BJ (cell line): Measurements from ENCODE around the gene ADARB2. TPM values are rescaled to one million over a fixed set of nuclear protein-coding genes. Genes with fewer than 3 reads are reported as not detected.

Source experiments
- CTCF ChIA-PET: fragments of 350-600 bp; formaldehyde crosslinking; extraction: SDS; loops from one replicate; lab custom pipeline; 2021; ENCODE audit warnings: antibody characterized with exemption, inconsistent platforms; lab: Yijun Ruan, JAX
- POLR2A ChIA-PET: fragments of 300-600 bp; sonication (Branson Sonifier 250); formaldehyde crosslinking; extraction: SDS; loops from one replicate; lab custom pipeline; 2021; ENCODE audit warnings: antibody characterized with exemption; lab: Charles Lee
- DNase-seq: peaks from one replicate; pipeline ENCODE4 v3.0.0-alpha.2; 2011; ENCODE audit warnings: low read depth
- H3K27me3 ChIP-seq: 2 replicates; pipeline ENCODE4 v1.6.0; 2011; ENCODE audit warnings: low read length; ENCODE audit not compliant: control insufficient read depth, insufficient read depth
- H3K36me3 ChIP-seq: 2 replicates; pipeline ENCODE4 v1.5.1; 2011; ENCODE audit warnings: low read length; ENCODE audit not compliant: control insufficient read depth, insufficient read depth
- H3K4me3 ChIP-seq: 2 replicates; pipeline ENCODE4 v1.5.1; 2011; ENCODE audit warnings: low read depth, mild to moderate bottlenecking, control low read depth, low read length
- polyA plus RNA-seq: library from polyadenylated mRNA; depleted of rRNA; stranded (reverse); fragments of >200 nt; gene quantifications from 2 replicates; pipeline ENCODE4 v1.2.3, GENCODE V29; 2011
- TF ChIP-seq, protein P1 (sequence below): IDR thresholded peaks from 2 replicates; pipeline ENCODE4 v1.5.1; 2011; ENCODE audit warnings: low read depth, mild to moderate bottlenecking, control low read depth, inconsistent platforms, low read length, moderate library complexity; ENCODE audit not compliant: insufficient read depth

The ADARB2 gene
- polyA plus RNA-seq, 1 experiment: not detected

DNA sequence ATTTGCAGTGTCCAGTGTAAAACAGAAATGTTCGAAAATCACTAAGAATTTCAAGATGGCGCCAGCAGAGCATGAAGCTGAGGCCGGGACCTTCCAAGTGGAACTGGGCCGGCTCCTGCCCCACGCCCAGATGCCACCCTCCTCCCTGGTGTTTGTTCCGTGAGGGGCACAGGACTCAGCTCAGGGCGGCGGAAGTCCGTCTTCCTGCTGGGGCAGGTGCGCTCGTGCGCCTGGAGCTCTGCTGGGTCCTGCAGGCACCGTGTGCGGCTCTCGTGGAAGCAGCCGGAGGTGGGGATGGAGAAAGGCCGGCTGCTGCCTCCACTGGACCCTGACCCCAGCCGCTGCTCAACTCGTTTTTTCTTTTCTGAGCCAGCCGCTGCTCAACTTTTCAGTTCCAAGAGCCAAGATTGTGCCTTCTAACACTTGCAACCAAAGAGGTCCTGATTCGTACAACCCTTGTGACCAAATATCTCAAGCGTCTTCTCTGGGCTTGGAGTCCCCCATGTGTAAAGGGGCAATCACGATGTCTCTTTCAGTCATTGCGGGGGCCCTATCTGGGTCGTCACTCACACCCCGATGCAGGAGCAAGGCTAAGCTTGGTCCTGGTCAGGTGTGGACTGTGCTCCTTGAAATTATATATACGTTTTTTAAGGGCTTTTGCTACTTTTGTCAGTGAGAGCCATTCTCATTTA, 334.4 kb downstream of the ADARB2 start:
- CTCF ChIA-PET: interaction anchor here (1.5 kb wide), 1 partner anchor 9 kb away, joined by 4 read pairs; no protein-coding TSS in a partner anchor
- Histone ChIP-seq H3K36me3 (no peaks in the 10 kb centered on the region), H3K4me3 (no peak overlapping the region), H3K27me3 (no peaks in the 10 kb centered on the region)
- DNase-seq: no peak
- TF ChIP-seq, protein P1, sequence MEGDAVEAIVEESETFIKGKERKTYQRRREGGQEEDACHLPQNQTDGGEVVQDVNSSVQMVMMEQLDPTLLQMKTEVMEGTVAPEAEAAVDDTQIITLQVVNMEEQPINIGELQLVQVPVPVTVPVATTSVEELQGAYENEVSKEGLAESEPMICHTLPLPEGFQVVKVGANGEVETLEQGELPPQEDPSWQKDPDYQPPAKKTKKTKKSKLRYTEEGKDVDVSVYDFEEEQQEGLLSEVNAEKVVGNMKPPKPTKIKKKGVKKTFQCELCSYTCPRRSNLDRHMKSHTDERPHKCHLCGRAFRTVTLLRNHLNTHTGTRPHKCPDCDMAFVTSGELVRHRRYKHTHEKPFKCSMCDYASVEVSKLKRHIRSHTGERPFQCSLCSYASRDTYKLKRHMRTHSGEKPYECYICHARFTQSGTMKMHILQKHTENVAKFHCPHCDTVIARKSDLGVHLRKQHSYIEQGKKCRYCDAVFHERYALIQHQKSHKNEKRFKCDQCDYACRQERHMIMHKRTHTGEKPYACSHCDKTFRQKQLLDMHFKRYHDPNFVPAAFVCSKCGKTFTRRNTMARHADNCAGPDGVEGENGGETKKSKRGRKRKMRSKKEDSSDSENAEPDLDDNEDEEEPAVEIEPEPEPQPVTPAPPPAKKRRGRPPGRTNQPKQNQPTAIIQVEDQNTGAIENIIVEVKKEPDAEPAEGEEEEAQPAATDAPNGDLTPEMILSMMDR: no peak
- POLR2A ChIA-PET: no interaction called here

DNA sequence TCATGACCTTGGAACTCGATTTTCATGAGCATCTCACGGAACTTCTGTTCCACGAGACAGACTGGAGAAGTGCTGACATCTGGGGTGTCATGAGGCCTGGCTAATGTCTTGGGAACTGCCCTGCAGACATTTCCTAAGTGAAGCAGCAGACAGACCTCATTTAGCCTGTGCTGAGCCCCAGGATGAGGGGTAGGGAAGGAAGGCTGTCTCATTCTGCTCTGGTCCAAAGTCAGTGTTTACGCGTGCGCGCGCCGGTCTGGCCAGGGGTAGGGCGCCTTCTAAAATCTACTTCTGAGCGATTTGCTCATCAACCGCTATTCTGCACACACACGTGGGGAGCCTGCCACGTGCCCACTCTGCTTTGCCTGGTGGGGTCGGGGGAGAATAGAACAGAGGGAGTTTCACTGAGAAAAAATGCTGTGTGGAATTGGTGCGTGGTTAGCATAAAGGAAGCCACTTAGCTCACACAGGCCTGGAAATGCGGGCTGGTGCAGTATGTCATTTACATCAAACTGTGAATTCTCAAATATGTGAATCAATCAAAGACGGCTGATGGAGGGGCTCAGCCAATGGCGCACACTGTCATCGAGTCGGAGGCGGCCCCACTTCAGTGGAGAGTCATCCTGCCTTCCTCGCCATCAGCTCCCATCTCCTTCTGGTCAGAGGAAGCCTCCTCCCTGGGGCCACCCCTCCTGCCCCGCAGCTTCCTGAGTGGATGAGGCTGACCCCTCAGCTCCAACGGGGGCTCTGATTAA, 335.1 kb downstream of the ADARB2 start:
- ChIA-PET POLR2A (no interaction called here), CTCF (interaction anchor here (1.5 kb wide), 1 partner anchor 10 kb away, joined by 4 read pairs; no protein-coding TSS in a partner anchor)

DNA sequence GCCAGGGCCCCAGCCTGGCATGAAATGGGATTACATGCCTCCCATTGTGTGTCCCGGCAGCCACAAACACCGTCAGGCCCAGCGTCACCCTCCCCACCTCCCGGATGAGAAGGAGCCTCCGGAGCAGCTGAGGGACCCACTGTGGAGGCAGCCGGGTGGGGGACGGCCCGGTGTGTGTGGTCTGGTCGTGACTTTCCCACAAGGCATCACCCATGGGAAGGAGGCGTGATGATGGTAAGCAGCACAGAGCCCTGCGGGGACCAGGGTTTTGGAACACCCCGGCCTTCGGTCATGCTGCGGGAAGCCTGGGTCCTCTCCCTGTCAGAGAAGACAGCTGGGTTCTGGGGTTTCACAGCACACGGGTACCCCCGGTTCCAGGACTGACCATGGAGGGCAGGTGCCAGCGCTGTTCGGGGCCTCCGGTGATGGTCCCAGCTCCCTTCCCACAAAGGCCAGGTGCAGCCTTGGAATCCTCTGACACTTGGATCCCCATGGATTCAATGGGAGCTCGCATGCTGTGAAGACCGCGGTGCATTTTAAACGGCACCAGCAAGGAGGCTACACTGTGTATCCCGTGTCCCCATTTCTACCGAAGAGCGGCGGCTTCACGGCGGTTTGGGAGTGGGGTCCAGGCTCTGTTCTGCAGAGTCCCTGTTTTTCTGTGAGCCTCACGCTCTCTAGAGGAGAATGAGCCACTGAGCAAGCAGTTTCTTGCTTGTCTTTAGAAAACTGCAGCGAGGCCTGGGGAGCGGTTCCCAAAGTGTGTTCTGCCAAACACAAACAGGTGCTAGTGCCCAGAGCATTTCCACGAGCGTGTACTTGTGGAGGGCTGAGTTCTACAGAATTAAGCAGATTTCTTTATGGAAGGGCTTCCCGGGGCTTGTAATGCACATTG, 336.0 kb downstream of the ADARB2 start:
- CTCF ChIA-PET: no interaction called here
- Histone ChIP-seq H3K27me3 (no peaks in the 10 kb centered on the region), H3K4me3 (no peak overlapping the region), H3K36me3 (no peaks in the 10 kb centered on the region)
- TF ChIP-seq, protein P1: no peak
- DNase-seq: no peak
- POLR2A ChIA-PET: no interaction called here

More for the DNA sequence above, 335.1 kb downstream of the ADARB2 start:
- DNase-seq: no peak
- Histone ChIP-seq H3K27me3 (no peaks in the 10 kb centered on the region), H3K36me3 (no peaks in the 10 kb centered on the region), H3K4me3 (no peak overlapping the region)
- TF ChIP-seq, protein P1: no peak

DNA sequence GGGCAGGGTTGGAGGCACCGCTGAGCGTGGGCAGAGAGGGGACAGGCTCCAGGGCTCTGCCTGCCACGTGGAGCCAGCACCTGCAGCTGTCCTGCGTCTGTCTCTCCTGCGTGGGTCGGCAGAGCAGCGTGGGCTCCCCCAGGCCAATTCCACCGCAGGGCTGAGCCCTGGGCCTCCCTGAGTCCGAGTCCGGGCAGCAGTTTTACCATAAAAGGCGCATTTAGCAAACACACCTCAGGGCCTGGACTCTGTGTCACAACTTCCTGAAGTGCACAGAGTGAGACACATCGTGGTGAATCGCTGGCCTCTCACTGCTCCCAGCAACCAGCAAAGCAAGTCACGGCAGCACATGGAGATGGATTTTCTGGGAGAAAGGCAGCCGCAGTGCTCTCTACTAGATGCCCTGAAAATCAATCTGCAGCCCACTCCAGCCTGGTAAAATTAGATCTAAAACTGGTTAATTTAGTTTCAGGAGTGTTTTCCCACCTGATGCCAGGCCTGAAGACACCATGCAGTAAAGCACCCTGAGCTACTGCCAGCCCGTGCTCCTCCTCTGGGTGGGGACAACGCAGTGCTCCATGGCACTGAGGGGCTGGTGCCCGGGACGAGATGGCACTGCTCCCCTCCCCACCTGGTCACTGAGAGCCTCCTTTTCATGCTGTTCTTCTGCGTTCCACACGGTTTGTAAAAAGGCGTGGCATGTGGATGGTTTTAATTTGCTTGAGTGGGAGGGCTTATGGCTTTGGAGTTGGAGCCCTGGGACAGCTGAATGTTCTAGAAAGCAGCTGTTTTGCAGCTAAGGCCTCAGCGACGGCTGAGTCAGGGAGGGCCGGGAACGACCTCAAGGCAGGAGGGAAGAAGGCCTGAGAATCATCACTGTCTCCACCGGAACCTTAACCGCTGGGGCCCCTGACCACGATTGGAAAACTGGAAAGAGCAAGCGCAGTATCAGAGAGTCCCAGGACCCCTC, 336.9 kb downstream of the ADARB2 start:
- no peaks in the 10 kb centered on the region for H3K27me3 ChIP-seq
- H3K36me3 ChIP-seq: no peaks in the 10 kb centered on the region
- POLR2A ChIA-PET: no interaction called here
- no peak overlapping the region for H3K4me3 ChIP-seq
- no peak for DNase-seq
- CTCF ChIA-PET: no interaction called here
- TF ChIP-seq, protein P1: no peak
